ENCODE measurements around the gene RBM3.

- TF ChIP-seq CTCF (IDR thresholded peaks at IDR 0.05; ENCODE audit: insufficient read depth, low read depth, low read length) (no peak), EZH2 (IDR thresholded peaks at IDR 0.05; ENCODE audit: insufficient read depth, low read length) (no peak)
Observed at GRCh38 chrX:48573690-48574269, 504 bp upstream of the RBM3 start.
